ENCODE data around the gene HMCN2. TPM values are rescaled to one million over a fixed set of nuclear protein-coding genes. Genes with fewer than 3 reads are reported as not detected.

Gene HMCN2
- total RNA-seq, 1 experiment from 2014 or later = 8.6 TPM

- no peaks in the 10 kb centered on the region for H3K9me3 ChIP-seq (ENCODE audit: control insufficient read depth, low read depth, low read length)
- no peak overlapping the region for H3K27ac Mint-ChIP-seq
- no peak overlapping the region for H2BK5ac ChIP-seq (ENCODE audit: insufficient read length, low read length)
- H2BK12ac ChIP-seq (ENCODE audit: insufficient read length, low read depth, low read length) = no peak overlapping the region
- H3K4ac ChIP-seq (ENCODE audit: low read depth, low read length) = no peak overlapping the region
- no peak overlapping the region for H3K23ac ChIP-seq (ENCODE audit: insufficient read length, low read depth, low read length)
- no peak overlapping the region for H4K5ac ChIP-seq (ENCODE audit: insufficient read length, low read depth, low read length)
- TF ChIP-seq, protein P1, sequence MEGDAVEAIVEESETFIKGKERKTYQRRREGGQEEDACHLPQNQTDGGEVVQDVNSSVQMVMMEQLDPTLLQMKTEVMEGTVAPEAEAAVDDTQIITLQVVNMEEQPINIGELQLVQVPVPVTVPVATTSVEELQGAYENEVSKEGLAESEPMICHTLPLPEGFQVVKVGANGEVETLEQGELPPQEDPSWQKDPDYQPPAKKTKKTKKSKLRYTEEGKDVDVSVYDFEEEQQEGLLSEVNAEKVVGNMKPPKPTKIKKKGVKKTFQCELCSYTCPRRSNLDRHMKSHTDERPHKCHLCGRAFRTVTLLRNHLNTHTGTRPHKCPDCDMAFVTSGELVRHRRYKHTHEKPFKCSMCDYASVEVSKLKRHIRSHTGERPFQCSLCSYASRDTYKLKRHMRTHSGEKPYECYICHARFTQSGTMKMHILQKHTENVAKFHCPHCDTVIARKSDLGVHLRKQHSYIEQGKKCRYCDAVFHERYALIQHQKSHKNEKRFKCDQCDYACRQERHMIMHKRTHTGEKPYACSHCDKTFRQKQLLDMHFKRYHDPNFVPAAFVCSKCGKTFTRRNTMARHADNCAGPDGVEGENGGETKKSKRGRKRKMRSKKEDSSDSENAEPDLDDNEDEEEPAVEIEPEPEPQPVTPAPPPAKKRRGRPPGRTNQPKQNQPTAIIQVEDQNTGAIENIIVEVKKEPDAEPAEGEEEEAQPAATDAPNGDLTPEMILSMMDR (conservative IDR thresholded peaks at IDR 0.05) = no peak
- H3K56ac ChIP-seq (ENCODE audit: insufficient read length, low read depth, low read length) = no peak overlapping the region
- H3K4me1 ChIP-seq (ENCODE audit: insufficient read depth, low read length) = 0 out of 2 replicates have a peak, but pooled peaks cover 2% of the 10 kb centered on the region
- no CpG with 5 or more reads among the region's 12 CpGs for WGBS (ENCODE audit: extremely low coverage, insufficient read length, low lambda C conversion rate)
- H3K18ac ChIP-seq (ENCODE audit: insufficient read length, low read depth, low read length) = no peak overlapping the region
- H3K27me3 Mint-ChIP-seq (ENCODE audit: low read depth) = no peaks in the 10 kb centered on the region
- DNase-seq = no peak
- H3K4me3 Mint-ChIP-seq = no peak overlapping the region
- H3K4me1 Mint-ChIP-seq = peaks cover 10 to 38% of the 10 kb centered on the region in 2 experiments
- H3K14ac ChIP-seq (ENCODE audit: insufficient read depth, low read length) = no peak overlapping the region; the same call in 1 of the 2 replicates
- no peak overlapping the region for H3K27ac ChIP-seq (ENCODE audit: insufficient read length, low read depth, low read length)
- no peaks in the 10 kb centered on the region for H3K79me1 ChIP-seq (ENCODE audit: insufficient read depth, low read depth, low read length, poor library complexity, severe bottlenecking)
- no peak overlapping the region for H3K4me2 ChIP-seq (ENCODE audit: insufficient read depth, insufficient read length, low read length)
- H3K9ac ChIP-seq (ENCODE audit: extremely low read depth, insufficient read length, low read length) = no peak overlapping the region
- H2BK20ac ChIP-seq (ENCODE audit: low read depth, low read length, poor library complexity, severe bottlenecking) = no peak overlapping the region
- H2BK120ac ChIP-seq (ENCODE audit: low read depth, low read length, poor library complexity, severe bottlenecking) = no peak overlapping the region
- no peak overlapping the region for H2AK5ac ChIP-seq (ENCODE audit: insufficient read length, low read length)
- H3K36me3 Mint-ChIP-seq (ENCODE audit: insufficient read depth in 1 of 3, low read depth in 3 of 3) = peaks cover 2 to 34% (median 13%) of the 10 kb centered on the region in 3 experiments; a peak in 5 of 7 replicates
- no peak overlapping the region for H2AFZ ChIP-seq (ENCODE audit: low read length)
- no peaks in the 10 kb centered on the region for H3K23me2 ChIP-seq (ENCODE audit: insufficient read length, low read depth, low read length, poor library complexity, severe bottlenecking)
- H4K8ac ChIP-seq (replicated peaks; ENCODE audit: insufficient read length, low read depth, low read length) = no peak overlapping the region
- no peaks in the 10 kb centered on the region for H3K9me3 Mint-ChIP-seq
- H3K79me2 ChIP-seq (ENCODE audit: insufficient read depth, low read length) = no peaks in the 10 kb centered on the region
- no peak overlapping the region for H2BK15ac ChIP-seq (ENCODE audit: low read depth, low read length)
- H4K91ac ChIP-seq (ENCODE audit: insufficient read length, low read depth, low read length) = no peak overlapping the region
- H3K27me3 ChIP-seq (ENCODE audit: insufficient read depth, low read length) = no peaks in the 10 kb centered on the region
- no peak overlapping the region for H3T11ph ChIP-seq (ENCODE audit: low read length)
- no peaks in the 10 kb centered on the region for H4K20me1 ChIP-seq (ENCODE audit: control insufficient read depth, insufficient read depth, insufficient read length)
These were observed 212.0 kb downstream of the HMCN2 start for GRCh38 chr9:130477564-130477963.

Measured in H9 (cell line).